ENCODE data around the gene TLX2. TPM values are rescaled to one million over a fixed set of nuclear protein-coding genes. Genes with fewer than 3 reads are reported as not detected.
A peak's percentile ranks its signal among the peaks of the same experiment; 100 is the strongest.

TLX2 gene
- total and polyA plus RNA-seq, 2 of the 13 experiments (the other 11 are each of a cell fraction or from before 2014, with no cell fraction given), result 0.05 to 0.20 TPM

DNA sequence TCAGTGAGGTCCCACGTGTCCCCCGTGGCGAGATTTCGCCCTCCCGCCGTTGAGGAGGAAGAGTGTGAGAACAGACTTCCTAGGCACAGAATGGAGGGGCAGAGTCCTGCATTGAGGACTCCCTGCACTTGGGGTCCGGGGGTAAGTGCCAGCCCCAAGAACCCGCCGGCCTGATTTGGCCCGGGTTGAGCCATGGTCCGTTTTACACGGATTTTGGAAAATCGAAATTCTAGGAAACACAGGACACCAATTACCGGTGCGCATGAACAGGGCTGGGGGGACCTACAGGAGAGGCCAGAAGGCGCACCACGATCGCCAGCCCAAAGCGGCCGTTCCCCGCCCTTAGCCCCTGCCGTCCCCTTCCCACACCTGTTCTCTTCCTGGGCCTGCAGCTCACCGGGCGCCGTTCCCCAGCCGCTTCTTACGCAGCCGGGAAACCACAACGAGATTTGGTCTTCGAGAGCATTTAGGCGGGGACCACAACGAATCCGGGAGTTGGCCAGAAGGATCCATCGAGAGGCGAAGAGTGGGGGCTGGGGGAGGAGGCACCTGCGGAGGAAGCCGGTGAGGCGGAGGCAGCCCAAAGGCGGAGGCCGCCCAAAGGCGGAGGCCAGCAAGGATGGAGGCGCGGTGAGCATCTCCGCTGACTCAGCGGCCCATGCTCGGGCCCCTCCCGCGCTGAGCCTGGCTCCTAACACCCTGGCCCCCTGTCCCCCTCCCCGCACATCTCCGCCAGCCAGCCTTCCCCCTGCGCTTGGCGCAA is 464 bp upstream of the TLX2 start (continued):
- TF ChIP-seq, protein P1, sequence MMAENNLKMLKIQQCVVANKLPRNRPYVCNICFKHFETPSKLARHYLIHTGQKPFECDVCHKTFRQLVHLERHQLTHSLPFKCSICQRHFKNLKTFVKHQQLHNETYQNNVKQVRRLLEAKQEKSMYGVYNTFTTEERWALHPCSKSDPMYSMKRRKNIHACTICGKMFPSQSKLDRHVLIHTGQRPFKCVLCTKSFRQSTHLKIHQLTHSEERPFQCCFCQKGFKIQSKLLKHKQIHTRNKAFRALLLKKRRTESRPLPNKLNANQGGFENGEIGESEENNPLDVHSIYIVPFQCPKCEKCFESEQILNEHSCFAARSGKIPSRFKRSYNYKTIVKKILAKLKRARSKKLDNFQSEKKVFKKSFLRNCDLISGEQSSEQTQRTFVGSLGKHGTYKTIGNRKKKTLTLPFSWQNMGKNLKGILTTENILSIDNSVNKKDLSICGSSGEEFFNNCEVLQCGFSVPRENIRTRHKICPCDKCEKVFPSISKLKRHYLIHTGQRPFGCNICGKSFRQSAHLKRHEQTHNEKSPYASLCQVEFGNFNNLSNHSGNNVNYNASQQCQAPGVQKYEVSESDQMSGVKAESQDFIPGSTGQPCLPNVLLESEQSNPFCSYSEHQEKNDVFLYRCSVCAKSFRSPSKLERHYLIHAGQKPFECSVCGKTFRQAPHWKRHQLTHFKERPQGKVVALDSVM (CRISPR knock-in tag; IDR thresholded peaks at IDR 0.05), result peak; percentile 84
- no peak for TF ChIP-seq MAZ (IDR thresholded peaks at IDR 0.05; ENCODE audit: borderline replicate concordance, low read depth, low read length)
- 0 out of 2 replicates have a peak, but pooled peaks have one; percentile 2 for TF ChIP-seq MAZ (CRISPR knock-in tag; IDR thresholded peaks at IDR 0.05; ENCODE audit: low read depth)
- TF ChIP-seq ZBTB1 (CRISPR knock-in tag; IDR thresholded peaks at IDR 0.05; ENCODE audit: borderline replicate concordance), result no peak
- no peak for TF ChIP-seq ARNTL (CRISPR knock-in tag; IDR thresholded peaks at IDR 0.05)
- no peak for TF ChIP-seq PCBP2 (optimal IDR thresholded peaks at IDR 0.05; ENCODE audit: low read depth, low read length, poor library complexity, severe bottlenecking)
- no peak for TF ChIP-seq IRX3 (CRISPR knock-in tag; IDR thresholded peaks at IDR 0.05; ENCODE audit: borderline replicate concordance, low read depth)
- no peak for TF ChIP-seq ZNF331 (CRISPR knock-in tag; IDR thresholded peaks at IDR 0.05)
- no peak for TF ChIP-seq LCORL (IDR thresholded peaks at IDR 0.05)
- 0 out of 2 replicates have a peak, but pooled peaks have one; percentile 5 for TF ChIP-seq LCORL (CRISPR knock-in tag; IDR thresholded peaks at IDR 0.05)
- TF ChIP-seq ZNF225 (CRISPR knock-in tag; IDR thresholded peaks at IDR 0.05), result 0 out of 2 replicates have a peak, but pooled peaks have one; percentile 10
- peak; percentile 38 to 62 for TF ChIP-seq MAFK (conservative IDR thresholded peaks at IDR 0.05 in 1 of 2, IDR thresholded peaks at IDR 0.05 in 1 of 2; ENCODE audit: low read length in 2 of 2)
- TF ChIP-seq, protein P2, sequence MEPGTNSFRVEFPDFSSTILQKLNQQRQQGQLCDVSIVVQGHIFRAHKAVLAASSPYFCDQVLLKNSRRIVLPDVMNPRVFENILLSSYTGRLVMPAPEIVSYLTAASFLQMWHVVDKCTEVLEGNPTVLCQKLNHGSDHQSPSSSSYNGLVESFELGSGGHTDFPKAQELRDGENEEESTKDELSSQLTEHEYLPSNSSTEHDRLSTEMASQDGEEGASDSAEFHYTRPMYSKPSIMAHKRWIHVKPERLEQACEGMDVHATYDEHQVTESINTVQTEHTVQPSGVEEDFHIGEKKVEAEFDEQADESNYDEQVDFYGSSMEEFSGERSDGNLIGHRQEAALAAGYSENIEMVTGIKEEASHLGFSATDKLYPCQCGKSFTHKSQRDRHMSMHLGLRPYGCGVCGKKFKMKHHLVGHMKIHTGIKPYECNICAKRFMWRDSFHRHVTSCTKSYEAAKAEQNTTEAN (CRISPR knock-in tag; conservative IDR thresholded peaks at IDR 0.05), result no peak
- TF ChIP-seq ZNF256 (CRISPR knock-in tag; conservative IDR thresholded peaks at IDR 0.05), result 0 out of 2 replicates have a peak, but pooled peaks have one; percentile 10
- TF ChIP-seq TBX2 (CRISPR knock-in tag; IDR thresholded peaks at IDR 0.05; ENCODE audit: borderline replicate concordance), result peak; percentile 41; the same call in 1 of the 2 replicates
- TF ChIP-seq CCDC6 (CRISPR knock-in tag; IDR thresholded peaks at IDR 0.05), result peak; percentile 48; the same call in 1 of the 2 replicates
- 0 out of 2 replicates have a peak, but pooled peaks have one; percentile 0 for TF ChIP-seq KDM4B (CRISPR knock-in tag; IDR thresholded peaks at IDR 0.05)
- TF ChIP-seq SAFB2 (CRISPR knock-in tag; IDR thresholded peaks at IDR 0.05; ENCODE audit: borderline replicate concordance, low read depth), result 0 out of 2 replicates have a peak, but pooled peaks have one; percentile 36
- TF ChIP-seq HDAC2 (CRISPR knock-in tag; IDR thresholded peaks at IDR 0.05), result no peak; the same call in 1 of the 2 replicates
- TF ChIP-seq NCOA2 (CRISPR knock-in tag; IDR thresholded peaks at IDR 0.05), result 0 out of 2 replicates have a peak, but pooled peaks have one; percentile 2
- no peak for TF ChIP-seq ZNF616 (CRISPR knock-in tag; IDR thresholded peaks at IDR 0.05; ENCODE audit: low read depth)
- TF ChIP-seq JUNB (CRISPR knock-in tag; IDR thresholded peaks at IDR 0.05; ENCODE audit: borderline replicate concordance), result no peak
- TF ChIP-seq HOXA3 (CRISPR knock-in tag; IDR thresholded peaks at IDR 0.05), result peak; percentile 12; the same call in 1 of the 2 replicates
- 0 out of 2 replicates have a peak, but pooled peaks have one; percentile 7 for TF ChIP-seq ZNF607 (CRISPR knock-in tag; IDR thresholded peaks at IDR 0.05; ENCODE audit: borderline replicate concordance)
- peak; percentile 6 for TF ChIP-seq AGO1 (IDR thresholded peaks at IDR 0.05; ENCODE audit: low read depth, low read length, poor library complexity, severe bottlenecking)
- TF ChIP-seq NFRKB (IDR thresholded peaks at IDR 0.05), result no peak
- TF ChIP-seq AGO2 (optimal IDR thresholded peaks at IDR 0.05; ENCODE audit: low read depth, low read length), result peak; percentile 15
- 0 out of 2 replicates have a peak, but pooled peaks have one; percentile 27 for TF ChIP-seq GZF1 (CRISPR knock-in tag; IDR thresholded peaks at IDR 0.05)
- TF ChIP-seq KLF13 (CRISPR knock-in tag; IDR thresholded peaks at IDR 0.05), result no peak

Measured in HepG2 (cell line).